ENCODE measurements around the gene OVOL2. TPM values are rescaled to one million over a fixed set of nuclear protein-coding genes. Genes with fewer than 3 reads are reported as not detected.

OVOL2 gene
- total RNA-seq, 4 donors from 2014 or later = 8.1 to 14.7 (median 9.4) TPM

- intact Hi-C loops (cut with DNase I) = loop anchor here (10.0 kb wide), 1 partner anchor 316 kb away; no protein-coding TSS in a partner anchor
- WGBS, 2 donors = 85 to 94% methylated on average over 9 of the region's 10 CpGs
Observed at GRCh38 chr20:17990278-17990972, 67.3 kb downstream of the OVOL2 start.

GRCh38 chr20:17987988-17988387 lies 69.7 kb downstream of the OVOL2 start:
- H3K4me3 ChIP-seq = no peak overlapping the region
- TF ChIP-seq POLR2A (IDR thresholded peaks at IDR 0.05) (no peak), CTCF (IDR thresholded peaks at IDR 0.05) (no peak)
- H3K27me3 ChIP-seq = no peaks in the 10 kb centered on the region
- no peak for DNase-seq
- peaks cover 0 to 64% (median 10%) of the 10 kb centered on the region in 3 donors for H3K36me3 ChIP-seq
- H3K4me1 ChIP-seq = peaks cover 0 to 2% (median 0%) of the 10 kb centered on the region in 3 donors
- 100% methylated on average over 3 of the region's 3 CpGs; no CpG with 5 or more reads in 1 of the 2 donors for WGBS, 2 donors
- intact Hi-C loops (cut with DNase I) = no loop called here
- H3K27ac ChIP-seq = no peak overlapping the region
- no peaks in the 10 kb centered on the region for H3K9me3 ChIP-seq

More at GRCh38 chr20:17990278-17990972, 67.3 kb downstream of the OVOL2 start:
- no peak overlapping the region for H3K27ac ChIP-seq
- TF ChIP-seq CTCF (IDR thresholded peaks at IDR 0.05) (no peak), POLR2A (IDR thresholded peaks at IDR 0.05) (no peak)
- H3K36me3 ChIP-seq = peaks cover 0 to 58% (median 10%) of the 10 kb centered on the region in 3 donors
- H3K4me3 ChIP-seq = no peak overlapping the region
- peaks cover 0 to 5% (median 0%) of the 10 kb centered on the region in 3 donors for H3K4me1 ChIP-seq
- H3K27me3 ChIP-seq = no peaks in the 10 kb centered on the region
- no peaks in the 10 kb centered on the region for H3K9me3 ChIP-seq
- no peak for DNase-seq

- Histone ChIP-seq H3K36me3 (peaks cover 0 to 74% (median 10%) of the 10 kb centered on the region in 3 donors), H3K27ac (no peak overlapping the region), H3K9me3 (no peaks in the 10 kb centered on the region), H3K27me3 (no peaks in the 10 kb centered on the region), H3K4me3 (no peak overlapping the region), H3K4me1 (no peaks in the 10 kb centered on the region)
- TF ChIP-seq CTCF (IDR thresholded peaks at IDR 0.05) (no peak), POLR2A (IDR thresholded peaks at IDR 0.05) (no peak)
- no peak for DNase-seq
- WGBS, 2 donors = 87 to 88% methylated on average over 7 of the region's 7 CpGs
- intact Hi-C loops (cut with DNase I) = no loop called here
Observed at GRCh38 chr20:17985388-17986018, 72.2 kb downstream of the OVOL2 start.

- TF ChIP-seq CTCF (IDR thresholded peaks at IDR 0.05) (no peak), POLR2A (IDR thresholded peaks at IDR 0.05) (no peak)
- WGBS, 2 donors = 79 to 93% methylated on average over 6 of the region's 6 CpGs
- H3K36me3 ChIP-seq = peaks cover 0 to 61% (median 0%) of the 10 kb centered on the region in 3 donors
- no peak overlapping the region for H3K27ac ChIP-seq
- DNase-seq = no peak
- no peaks in the 10 kb centered on the region for H3K27me3 ChIP-seq
- intact Hi-C loops (cut with DNase I) = no loop called here
- no peak overlapping the region for H3K4me3 ChIP-seq
- H3K4me1 ChIP-seq = peaks cover 8 to 32% (median 23%) of the 10 kb centered on the region in 3 donors
- no peaks in the 10 kb centered on the region for H3K9me3 ChIP-seq
Observed at GRCh38 chr20:17976305-17976704, 81.4 kb downstream of the OVOL2 start.

Small RNA genes lying within 50 kb of the gene (small RNA-seq; reads per million reads assigned to genes)
- gene RNU7-137P = 0 reads per million in 4 donors

Other genes starting within 250 kb of the OVOL2 start
- 100 to 1,000 TPM in 2 of 4 donors, 10 to 100 TPM in 2; 43.6 to 137 (median 98.5) TPM for gene SNX5, start 89.1 kb downstream of the OVOL2 start, total RNA-seq
- gene MGME1, start 88.9 kb downstream of the OVOL2 start, total RNA-seq = 10 to 100 TPM; 11.2 to 18.9 (median 12.0) TPM
- gene KAT14, start 79.9 kb upstream of the OVOL2 start, total RNA-seq = 10 to 100 TPM in 2 of 4 donors, 1 to 10 TPM in 2; 6.5 to 11.8 (median 9.8) TPM
- gene PET117, start 79.9 kb upstream of the OVOL2 start, total RNA-seq = 10 to 100 TPM in 2 of 4 donors, 1 to 10 TPM in 2; 2.8 to 17.0 (median 7.7) TPM
- 10 to 100 TPM; 10.1 to 20.2 (median 13.7) TPM for gene ZNF133, start 230.6 kb upstream of the OVOL2 start, total RNA-seq

Data from esophagus squamous epithelium (tissue), 5 donors.